RWPE2 (cell line): ENCODE measurements around the gene USP3.

Experiments
- ATAC-seq: fragments of 200-7000 bp; cut with Tn5 transposase; 3 replicates; pipeline ENCODE4 v1.9.1; 2021; ENCODE audit warnings: low read depth
- DNase-seq: peaks from one replicate; pipeline ENCODE4 v3.0.0-alpha.2; 2020; ENCODE audit warnings: low spot score
- H3K27ac ChIP-seq: fragments of 450-650 bp; 2 replicates; pipeline ENCODE4 v1.5.1; 2017; ENCODE audit warnings: mild to moderate bottlenecking; ENCODE audit not compliant: poor library complexity, severe bottlenecking
- H3K27me3 ChIP-seq: fragments of 250-450 bp; sonication (Bioruptor Pico); 2 replicates; pipeline ENCODE4 v1.5.1; 2021; ENCODE audit warnings: mild to moderate bottlenecking, moderate library complexity; ENCODE audit not compliant: insufficient read depth, poor library complexity, severe bottlenecking
- H3K36me3 ChIP-seq: fragments of 250-450 bp; sonication (Bioruptor Pico); 2 replicates; pipeline ENCODE4 v1.5.1; 2020; ENCODE audit warnings: low read depth, mild to moderate bottlenecking, moderate library complexity
- H3K4me1 ChIP-seq: fragments of 250-450 bp; sonication (Bioruptor Pico); 2 replicates; pipeline ENCODE4 v1.5.1; 2021; ENCODE audit warnings: mild to moderate bottlenecking, moderate library complexity; ENCODE audit not compliant: insufficient read depth, poor library complexity, severe bottlenecking
- H3K4me3 ChIP-seq: fragments of 250-450 bp; sonication (Bioruptor Pico); 2 replicates; pipeline ENCODE4 v1.5.1; 2021; ENCODE audit warnings: mild to moderate bottlenecking, moderate library complexity; ENCODE audit not compliant: severe bottlenecking
- H3K9me3 ChIP-seq: fragments of 250-450 bp; sonication (Bioruptor Pico); 2 replicates; pipeline ENCODE4 v1.5.1; 2021; ENCODE audit warnings: mild to moderate bottlenecking, moderate library complexity; ENCODE audit not compliant: severe bottlenecking
- TF ChIP-seq, protein P1 (sequence below): fragments of 450-650 bp; IDR thresholded peaks from one replicate; pipeline ENCODE4 v1.5.1; 2017; ENCODE audit warnings: mild to moderate bottlenecking, moderate library complexity; ENCODE audit not compliant: poor library complexity, severe bottlenecking

The USP3 gene

DNA sequence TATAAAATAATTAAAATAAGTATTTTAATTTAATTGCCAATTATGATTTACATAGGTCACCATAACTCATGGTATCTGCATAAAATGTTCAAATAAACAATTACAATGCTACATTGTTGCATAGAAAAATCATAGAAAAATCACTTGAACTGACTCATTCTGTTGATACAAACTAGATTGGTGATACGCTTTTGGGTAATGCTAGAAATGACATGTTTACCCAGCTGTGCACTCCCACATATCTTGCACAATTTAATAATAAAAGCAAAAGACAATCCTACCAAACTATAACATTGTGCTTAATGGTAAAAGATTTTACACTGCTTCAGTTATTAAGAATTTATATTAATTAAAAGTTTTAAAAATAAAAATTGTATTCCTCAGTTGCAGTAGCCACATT lies 47.0 kb downstream of the USP3 start:
- Histone ChIP-seq H3K36me3 (peaks cover 19% of the 10 kb centered on the region), H3K27me3 (no peaks in the 10 kb centered on the region), H3K9me3 (no peaks in the 10 kb centered on the region), H3K27ac (no peak overlapping the region), H3K4me3 (no peak overlapping the region), H3K4me1 (peaks cover 35% of the 10 kb centered on the region)
- DNase-seq (no peak), ATAC-seq (peak; percentile 54; the same call in 2 of the 3 replicates)
- TF ChIP-seq, protein P1, sequence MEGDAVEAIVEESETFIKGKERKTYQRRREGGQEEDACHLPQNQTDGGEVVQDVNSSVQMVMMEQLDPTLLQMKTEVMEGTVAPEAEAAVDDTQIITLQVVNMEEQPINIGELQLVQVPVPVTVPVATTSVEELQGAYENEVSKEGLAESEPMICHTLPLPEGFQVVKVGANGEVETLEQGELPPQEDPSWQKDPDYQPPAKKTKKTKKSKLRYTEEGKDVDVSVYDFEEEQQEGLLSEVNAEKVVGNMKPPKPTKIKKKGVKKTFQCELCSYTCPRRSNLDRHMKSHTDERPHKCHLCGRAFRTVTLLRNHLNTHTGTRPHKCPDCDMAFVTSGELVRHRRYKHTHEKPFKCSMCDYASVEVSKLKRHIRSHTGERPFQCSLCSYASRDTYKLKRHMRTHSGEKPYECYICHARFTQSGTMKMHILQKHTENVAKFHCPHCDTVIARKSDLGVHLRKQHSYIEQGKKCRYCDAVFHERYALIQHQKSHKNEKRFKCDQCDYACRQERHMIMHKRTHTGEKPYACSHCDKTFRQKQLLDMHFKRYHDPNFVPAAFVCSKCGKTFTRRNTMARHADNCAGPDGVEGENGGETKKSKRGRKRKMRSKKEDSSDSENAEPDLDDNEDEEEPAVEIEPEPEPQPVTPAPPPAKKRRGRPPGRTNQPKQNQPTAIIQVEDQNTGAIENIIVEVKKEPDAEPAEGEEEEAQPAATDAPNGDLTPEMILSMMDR: no peak

DNA sequence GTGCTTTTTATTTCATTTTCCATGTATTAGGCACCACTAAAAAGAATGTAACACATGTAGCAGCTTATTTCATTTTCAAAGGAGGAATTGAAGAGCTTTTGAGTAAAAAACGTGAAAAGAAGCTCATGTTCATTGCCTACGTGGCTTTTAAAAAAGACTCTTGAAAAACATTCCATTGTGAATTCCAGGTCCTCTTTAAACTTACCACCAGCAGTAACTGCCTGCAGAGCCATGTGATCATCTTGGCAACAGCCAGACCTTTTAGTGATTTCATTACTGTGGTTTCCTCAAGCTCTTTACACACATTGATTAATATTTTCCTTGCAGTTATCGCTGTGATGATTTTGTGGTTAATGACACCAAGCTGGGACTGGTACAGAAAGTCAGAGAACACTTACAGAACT lies 49.0 kb downstream of the USP3 start:
- H3K9me3 ChIP-seq: no peaks in the 10 kb centered on the region
- H3K4me1 ChIP-seq: peaks cover 35% of the 10 kb centered on the region
- H3K36me3 ChIP-seq: peaks cover 31% of the 10 kb centered on the region
- no peak overlapping the region for H3K4me3 ChIP-seq
- H3K27ac ChIP-seq: peak overlapping the region; percentile 40
- H3K27me3 ChIP-seq: no peaks in the 10 kb centered on the region
- peak; percentile 91 for ATAC-seq
- TF ChIP-seq, protein P1: no peak
- no peak for DNase-seq

DNA sequence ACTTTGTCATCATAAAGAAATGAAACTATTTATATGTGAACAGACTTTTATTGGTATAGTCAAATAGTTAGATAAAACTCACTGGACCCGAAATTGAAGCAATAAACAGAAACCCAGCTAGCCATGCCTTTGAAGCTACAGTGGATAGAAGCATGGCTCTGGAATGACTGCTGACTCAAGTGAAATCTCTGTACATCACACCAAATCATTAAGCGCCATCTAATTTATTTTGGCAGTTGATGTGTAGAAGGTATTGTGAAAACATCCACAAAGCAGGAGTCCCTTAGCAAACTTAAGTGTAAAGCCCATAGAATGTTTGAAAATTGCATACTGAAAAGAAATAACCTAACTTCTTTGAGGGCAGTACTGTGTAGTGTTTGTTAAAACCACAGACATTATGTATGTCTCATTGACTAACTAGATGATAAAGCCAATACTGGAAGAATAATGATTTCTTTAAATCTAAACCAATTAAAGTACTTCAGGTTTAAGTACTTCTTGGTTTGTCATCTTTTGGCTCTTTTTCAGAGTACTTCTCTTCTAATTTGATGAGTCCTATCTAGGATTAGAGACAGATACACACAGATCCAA lies 50.0 kb downstream of the USP3 start:
- no peak overlapping the region for H3K4me3 ChIP-seq
- ATAC-seq: no peak
- TF ChIP-seq, protein P1: no peak
- H3K36me3 ChIP-seq: peaks cover 42% of the 10 kb centered on the region
- no peak for DNase-seq
- H3K27ac ChIP-seq: no peak overlapping the region
- H3K27me3 ChIP-seq: no peaks in the 10 kb centered on the region
- no peaks in the 10 kb centered on the region for H3K9me3 ChIP-seq
- peaks cover 35% of the 10 kb centered on the region for H3K4me1 ChIP-seq

DNA sequence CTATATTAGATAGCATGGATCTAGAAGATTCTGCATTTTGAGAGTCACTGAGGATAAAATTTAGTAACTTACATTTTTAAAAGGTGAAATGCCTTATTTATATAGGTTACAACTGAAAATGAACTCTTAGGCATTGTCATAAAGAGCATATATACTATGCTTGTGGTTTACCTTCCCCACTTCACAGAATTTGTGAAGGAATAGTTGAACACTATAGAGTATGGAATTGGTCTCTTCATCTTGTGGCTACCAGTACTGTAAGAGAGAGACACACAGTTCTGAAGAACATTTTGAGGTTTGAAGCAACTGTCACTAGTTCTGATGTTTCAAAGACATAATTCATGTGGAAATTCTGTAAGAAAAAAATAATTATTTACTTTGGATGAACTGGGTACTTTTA lies 51.1 kb downstream of the USP3 start:
- H3K4me1 ChIP-seq: peaks cover 35% of the 10 kb centered on the region
- H3K36me3 ChIP-seq: peaks cover 51% of the 10 kb centered on the region
- no peaks in the 10 kb centered on the region for H3K9me3 ChIP-seq
- DNase-seq (no peak), ATAC-seq (no peak)
- H3K4me3 ChIP-seq: no peak overlapping the region
- TF ChIP-seq, protein P1: no peak
- no peaks in the 10 kb centered on the region for H3K27me3 ChIP-seq
- no peak overlapping the region for H3K27ac ChIP-seq

DNA sequence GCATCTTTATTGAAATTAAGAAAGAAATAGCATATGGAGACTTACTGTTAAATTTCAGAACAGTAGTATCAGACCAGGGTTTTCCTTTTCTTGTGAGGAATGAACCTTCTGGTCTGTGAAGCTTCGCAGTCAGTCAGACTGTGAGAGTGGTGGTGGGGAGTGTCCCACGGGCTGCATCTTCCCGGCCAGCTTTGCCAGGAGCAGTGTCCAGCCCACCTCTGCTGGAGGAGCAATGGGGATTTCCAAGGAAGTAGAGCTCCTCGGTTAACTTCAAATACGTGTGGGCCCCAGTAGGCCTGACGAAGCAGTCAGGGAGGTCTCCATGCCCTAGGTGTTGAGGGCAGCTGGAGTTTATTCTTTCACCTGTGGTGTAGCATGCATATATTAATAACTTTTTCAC lies 51.9 kb downstream of the USP3 start:
- H3K36me3 ChIP-seq: peaks cover 57% of the 10 kb centered on the region

More for the DNA sequence above, 51.9 kb downstream of the USP3 start:
- Histone ChIP-seq H3K27ac (no peak overlapping the region), H3K4me3 (no peak overlapping the region), H3K4me1 (peaks cover 29% of the 10 kb centered on the region), H3K9me3 (no peaks in the 10 kb centered on the region), H3K27me3 (no peaks in the 10 kb centered on the region)
- TF ChIP-seq, protein P1: no peak
- ATAC-seq (no peak), DNase-seq (no peak)
